Pancreas (tissue), 10 donors: ENCODE results near the gene SFMBT2. TPM values are rescaled to one million over a fixed set of nuclear protein-coding genes. Genes with fewer than 3 reads are reported as not detected.

Experiments
- ATAC-seq, 4 donors: fragments of 200-7000 bp; cut with Tn5 transposase; one replicate each; pipeline versions ENCODE4 v1.8.0 to v1.9.1; 2020; ENCODE audit warnings: mild to moderate bottlenecking in 4 of 4, moderate library complexity in 4 of 4
- DNase-seq, 6 donors: peaks; one replicate each; pipeline ENCODE4 v3.0.0-alpha.2; 2020
- FAIRE-seq: peaks from 2 replicates; lab custom pipeline; 2012; peaks lifted over from hg19 to GRCh38; lab: Jason Lieb, UNC
- H3K27ac ChIP-seq, 4 donors: fragments of 200-600 bp; sonication (generic); 1 replicate in 3 of 4; 2 replicates in 1 of 4; pipeline versions ENCODE4 v1.5.0 to v1.8.0; 2020
- H3K27me3 ChIP-seq, 4 donors: fragments of 200-600 bp; one replicate each; pipeline ENCODE4 v1.8.0; 2021
- H3K36me3 ChIP-seq, 3 donors: fragments of 200-600 bp; sonication (generic) in 1 of 3; one replicate each; pipeline versions ENCODE4 v1.5.0 to v1.8.0; 2020 to 2021
- H3K4me1 ChIP-seq, 3 donors: fragments of 200-600 bp; one replicate each; pipeline ENCODE4 v1.8.0; 2021
- H3K4me3 ChIP-seq, 4 donors: fragments of 200-600 bp; sonication (generic) in 2 of 4; one replicate each; pipeline versions ENCODE4 v1.5.0 to v1.8.0; 2020 to 2021
- H3K9me3 ChIP-seq, 4 donors: fragments of 200-600 bp; one replicate each; pipeline ENCODE4 v1.8.0; 2021
- CTCF ChIP-seq, 4 donors: fragments of 200-600 bp; sonication (generic) in 3 of 4; IDR thresholded peaks; one replicate each; pipeline versions ENCODE4 v1.5.0 to v1.8.0; 2021; ENCODE audit warnings: antibody characterized with exemption in 4 of 4
- WGBS, 2 donors: extraction: QIAGEN DNeasy Blood & Tissue Kit; methylation state at CpG; one replicate each; pipeline ENCODE4 v1.1.7; 2013; 5-methylcytosine and 5-hydroxymethylcytosine counted together
- intact Hi-C, 3 donors: fragments of 100-400 bp; cut with DNase I; formaldehyde crosslinking; loops; one replicate each; pipeline versions ENCODE4 v1.11.1 to v1.14.2; 2022
- polyA plus RNA-seq, 2 donors: library from polyadenylated mRNA; stranded (reverse); fragments of 200-250 nt; gene quantifications; one replicate each; pipeline ENCODE4 v1.2.3, GENCODE V29; 2013
- total RNA-seq, 6 donors: library from RNA; stranded (reverse); fragmentation: NEBNext Ultra II Directional in 4 of 6; extraction: Animal tissue kit (Norgen Biotek cat#: 25700) in 4 of 6; gene quantifications; one replicate each; pipeline versions ENCODE4 v1.2.1 to v1.2.4, GENCODE V29; 2021 to 2023
- donor health status: healthy with polysubstance abuse.
- donor health status: DM: no; HTN: no; CAD: no; lungs with moderate emphysema.
- donor health status: DM: no; HTN: no; CAD: no.
- donor health status: control.
- donor health status: control.
- donor health status: Bipolar disorder and iron deficiency.
- donor health status: DM: yes; HTN: yes; CAD: no.
- donor health status: DM: no; HTN: no; CAD: no.
- donor health status: DM: no; HTN: no; CAD: no.
- donor health status: DM: yes; HTN: yes; CAD: no.

SFMBT2 gene
- total and polyA plus RNA-seq, 8 donors, result 0.65 to 9.4 (median 1.9) TPM

DNA sequence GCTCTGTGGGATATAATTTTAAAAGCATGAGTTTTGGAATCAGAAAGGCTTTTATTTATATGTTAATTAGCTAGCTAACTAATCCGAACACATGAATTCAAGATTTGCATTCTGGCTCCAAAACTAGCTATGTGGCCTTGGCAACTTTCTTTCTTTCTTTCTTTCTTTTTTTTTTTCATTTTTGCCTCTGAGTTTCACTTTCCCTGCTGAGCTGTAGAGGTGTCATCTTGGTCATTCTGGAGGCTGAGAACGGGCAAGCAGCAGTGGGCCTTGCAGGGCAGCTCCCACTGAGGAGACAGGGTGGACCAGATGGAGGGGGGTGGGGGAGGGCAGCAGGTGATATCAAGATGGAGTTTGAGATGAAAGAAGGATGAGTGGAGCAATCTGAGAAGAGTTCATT lies 24.8 kb upstream of the SFMBT2 start:
- ATAC-seq (no peak), FAIRE-seq (no peak), DNase-seq (no peak)
- no peaks in the 10 kb centered on the region for H3K36me3 ChIP-seq
- no peak overlapping the region for H3K27ac ChIP-seq
- H3K4me1 ChIP-seq, result no peaks in the 10 kb centered on the region
- no peak for TF ChIP-seq CTCF (IDR thresholded peaks at IDR 0.05)
- intact Hi-C loops, result no loop called here
- no peak overlapping the region for H3K4me3 ChIP-seq
- peaks cover 0 to 10% (median 2%) of the 10 kb centered on the region in 4 donors for H3K27me3 ChIP-seq
- 57 to 70% methylated on average over 2 of the region's 2 CpGs for WGBS, 2 donors
- no peaks in the 10 kb centered on the region for H3K9me3 ChIP-seq

DNA sequence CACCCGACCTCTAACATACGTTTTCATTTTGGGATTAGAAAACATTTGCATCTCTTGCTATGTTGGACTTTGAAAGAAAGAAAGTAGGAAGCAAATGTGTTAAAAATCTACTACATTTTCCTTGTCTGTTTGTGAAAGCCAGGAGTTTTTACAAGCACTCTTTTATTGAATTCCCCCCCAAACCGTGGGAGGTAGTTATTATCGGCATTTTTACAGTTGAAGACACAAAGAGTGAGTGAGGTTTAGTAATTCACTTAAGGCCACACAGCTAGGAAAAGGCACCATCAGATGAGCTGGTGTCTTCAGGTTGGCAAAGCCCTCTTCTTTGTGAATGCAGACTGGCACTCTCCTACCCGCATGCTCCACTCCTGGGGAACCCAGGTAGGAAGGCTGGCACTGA lies 23.5 kb upstream of the SFMBT2 start:
- ATAC-seq, result no peak
- WGBS, 2 donors, result 69 to 73% methylated on average over 5 of the region's 5 CpGs
- Histone ChIP-seq H3K9me3 (no peaks in the 10 kb centered on the region), H3K36me3 (no peaks in the 10 kb centered on the region), H3K4me1 (no peaks in the 10 kb centered on the region), H3K27ac (no peak overlapping the region), H3K27me3 (peaks cover 0 to 5% (median 0%) of the 10 kb centered on the region in 4 donors), H3K4me3 (no peak overlapping the region)
- no peak for DNase-seq
- intact Hi-C loops, result no loop called here
- TF ChIP-seq CTCF (IDR thresholded peaks at IDR 0.05), result no peak
- no peak for FAIRE-seq

GRCh38 chr10:7433861-7434260 lies 23.0 kb upstream of the SFMBT2 start:
- H3K4me1 ChIP-seq, result no peaks in the 10 kb centered on the region
- H3K27ac ChIP-seq, result no peak overlapping the region
- no peak for FAIRE-seq
- intact Hi-C loops, result no loop called here
- 52 to 55% methylated on average over 8 of the region's 8 CpGs for WGBS, 2 donors
- no peaks in the 10 kb centered on the region for H3K36me3 ChIP-seq
- no peaks in the 10 kb centered on the region for H3K9me3 ChIP-seq
- TF ChIP-seq CTCF (IDR thresholded peaks at IDR 0.05), result no peak
- no peak overlapping the region for H3K4me3 ChIP-seq
- ATAC-seq, result no peak
- peaks cover 0 to 5% (median 0%) of the 10 kb centered on the region in 4 donors for H3K27me3 ChIP-seq
- no peak for DNase-seq

GRCh38 chr10:7432884-7433726 lies 22.3 kb upstream of the SFMBT2 start:
- H3K36me3 ChIP-seq, result no peaks in the 10 kb centered on the region
- ATAC-seq, result peak; percentile 38 to 75 (median 49)
- peaks cover 0 to 5% (median 0%) of the 10 kb centered on the region in 4 donors for H3K27me3 ChIP-seq
- no peaks in the 10 kb centered on the region for H3K4me1 ChIP-seq
- FAIRE-seq, result no peak
- H3K4me3 ChIP-seq, result no peak overlapping the region
- WGBS, 2 donors, result 18% methylated on average over 19 of the region's 19 CpGs
- H3K9me3 ChIP-seq, result no peaks in the 10 kb centered on the region
- DNase-seq, result no peak
- TF ChIP-seq CTCF (IDR thresholded peaks at IDR 0.05), result no peak
- intact Hi-C loops, result no loop called here
- no peak overlapping the region for H3K27ac ChIP-seq
